Spleen (tissue), 7 donors: ENCODE measurements around the gene CHIC2.

Experiments
- CTCF ChIP-seq, 11 experiments: fragments of 200-600 bp in 7 of 11; fragments of 450-650 bp in 4 of 11; sonication (generic) in 4 of 11; IDR thresholded peaks in 8 of 11; conservative IDR thresholded peaks in 3 of 11; 1 replicate in 7 of 11; 2 replicates in 4 of 11; pipeline versions ENCODE4 v1.4.0 to v1.8.0; 2016 to 2021; ENCODE audit warnings: antibody characterized with exemption in 11 of 11, inconsistent platforms in 4 of 11, mild to moderate bottlenecking in 1 of 11
- POLR2A ChIP-seq, 3 donors: fragments of 450-650 bp; IDR thresholded peaks; one replicate each; pipeline ENCODE4 v1.5.1; 2017; ENCODE audit warnings: antibody characterized with exemption in 3 of 3, mild to moderate bottlenecking in 1 of 3
- POLR2AphosphoS5 ChIP-seq, 3 donors: sonication (generic); formaldehyde crosslinking; IDR thresholded peaks; one replicate each; pipeline ENCODE4 v1.5.1; 2017; ENCODE audit warnings: antibody characterized with exemption in 3 of 3
- donor health status: DM: no; HTN: no; CAD: no; lungs with moderate emphysema.
- donor health status: DM: no; HTN: no; CAD: no.
- donor health status: DM: no; HTN: no; CAD: no.

- TF ChIP-seq CTCF (IDR thresholded peaks at IDR 0.05 in 8 of 11, conservative IDR thresholded peaks at IDR 0.05 in 3 of 11) (no peak), POLR2A (IDR thresholded peaks at IDR 0.05) (no peak), POLR2AphosphoS5 (IDR thresholded peaks at IDR 0.05) (no peak)
Observed at GRCh38 chr4:54100595-54101189, 36.3 kb upstream of the CHIC2 start.
